22Rv1 (cell line): ENCODE measurements around the gene COG5.

ENCODE experiments used
- H3K27ac ChIP-seq: fragments of 450-650 bp; 2 replicates; pipeline ENCODE4 v1.5.1; 2017
- ZFX ChIP-seq: fragments of 450-650 bp; IDR thresholded peaks from 2 replicates; pipeline ENCODE4 v1.6.1; 2017; ENCODE audit warnings: antibody characterized with exemption, borderline replicate concordance
- TF ChIP-seq, protein P1 (sequence below): fragments of 450-650 bp; IDR thresholded peaks from 2 replicates; pipeline ENCODE4 v1.5.1; 2017; ENCODE audit warnings: mild to moderate bottlenecking

Gene COG5

DNA sequence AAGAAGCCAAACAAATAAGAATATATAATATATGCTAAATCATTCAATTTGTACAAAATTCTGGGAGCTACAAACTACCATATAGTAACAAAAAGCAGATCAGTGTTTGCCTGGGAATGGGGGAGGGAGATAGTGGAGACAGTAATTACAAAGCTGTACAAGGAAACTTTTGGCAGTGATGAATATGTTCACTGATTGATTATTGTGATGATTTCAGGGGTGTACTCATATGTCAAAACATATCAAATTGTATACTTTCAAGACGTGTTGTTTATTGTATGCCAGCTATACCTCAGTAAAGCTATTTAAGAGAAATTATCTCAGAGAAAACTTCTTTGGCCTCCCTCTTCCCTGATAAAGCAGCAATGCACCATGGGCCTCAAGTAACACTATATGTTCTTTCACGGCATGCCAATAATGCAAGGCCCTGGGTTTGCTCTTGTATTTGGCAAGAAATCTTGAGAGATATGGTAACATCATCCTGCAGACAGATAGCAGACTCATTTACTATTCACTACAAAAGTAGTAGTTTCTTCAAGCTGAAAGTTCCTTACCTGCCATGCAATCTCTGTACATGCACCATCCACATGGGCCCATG lies 261.4 kb downstream of the COG5 start:
- no peak overlapping the region for H3K27ac ChIP-seq
- TF ChIP-seq, protein P1, sequence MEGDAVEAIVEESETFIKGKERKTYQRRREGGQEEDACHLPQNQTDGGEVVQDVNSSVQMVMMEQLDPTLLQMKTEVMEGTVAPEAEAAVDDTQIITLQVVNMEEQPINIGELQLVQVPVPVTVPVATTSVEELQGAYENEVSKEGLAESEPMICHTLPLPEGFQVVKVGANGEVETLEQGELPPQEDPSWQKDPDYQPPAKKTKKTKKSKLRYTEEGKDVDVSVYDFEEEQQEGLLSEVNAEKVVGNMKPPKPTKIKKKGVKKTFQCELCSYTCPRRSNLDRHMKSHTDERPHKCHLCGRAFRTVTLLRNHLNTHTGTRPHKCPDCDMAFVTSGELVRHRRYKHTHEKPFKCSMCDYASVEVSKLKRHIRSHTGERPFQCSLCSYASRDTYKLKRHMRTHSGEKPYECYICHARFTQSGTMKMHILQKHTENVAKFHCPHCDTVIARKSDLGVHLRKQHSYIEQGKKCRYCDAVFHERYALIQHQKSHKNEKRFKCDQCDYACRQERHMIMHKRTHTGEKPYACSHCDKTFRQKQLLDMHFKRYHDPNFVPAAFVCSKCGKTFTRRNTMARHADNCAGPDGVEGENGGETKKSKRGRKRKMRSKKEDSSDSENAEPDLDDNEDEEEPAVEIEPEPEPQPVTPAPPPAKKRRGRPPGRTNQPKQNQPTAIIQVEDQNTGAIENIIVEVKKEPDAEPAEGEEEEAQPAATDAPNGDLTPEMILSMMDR = no peak
- TF ChIP-seq ZFX = no peak

DNA sequence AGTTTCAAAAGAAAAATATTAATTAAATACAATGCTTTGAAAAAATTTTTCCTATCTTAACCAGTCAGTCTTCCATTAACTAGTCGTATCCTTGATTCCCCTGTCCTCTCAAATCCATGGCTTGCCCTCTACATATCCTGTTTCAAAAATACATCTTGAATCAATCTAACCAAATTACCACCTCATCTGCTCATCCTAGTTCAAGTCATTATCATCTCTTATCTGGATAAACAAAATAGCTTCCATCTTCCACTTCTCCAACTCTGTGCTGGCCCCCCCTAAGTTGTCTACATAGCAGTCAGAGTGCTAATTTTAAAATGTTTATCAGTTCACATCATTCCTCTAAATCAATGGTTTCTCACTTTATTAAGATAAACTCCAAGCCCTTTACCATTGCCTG lies 269.5 kb downstream of the COG5 start:
- H3K27ac ChIP-seq = no peak overlapping the region
- TF ChIP-seq ZFX = no peak
- TF ChIP-seq, protein P1 = no peak

DNA sequence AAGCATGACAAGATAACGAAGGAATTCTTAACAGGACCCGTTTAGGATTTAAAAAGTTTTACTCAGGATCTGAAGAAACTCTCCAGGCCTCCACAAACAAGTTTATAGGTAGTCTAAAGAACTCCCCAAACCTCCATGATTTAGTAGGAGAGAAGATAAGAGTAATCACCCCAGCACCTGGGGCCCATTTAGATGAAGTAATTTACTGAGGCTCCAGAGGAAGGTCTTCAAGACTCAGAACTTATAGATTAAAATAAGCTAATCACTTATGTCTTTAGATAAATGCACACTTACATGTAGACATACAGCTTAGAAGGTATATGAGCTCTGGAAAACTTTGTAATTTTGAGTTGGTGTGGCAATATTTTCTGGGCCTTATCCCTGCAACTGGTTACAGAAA lies 271.1 kb downstream of the COG5 start:
- no peak for TF ChIP-seq ZFX
- TF ChIP-seq, protein P1 = no peak
- H3K27ac ChIP-seq = no peak overlapping the region

DNA sequence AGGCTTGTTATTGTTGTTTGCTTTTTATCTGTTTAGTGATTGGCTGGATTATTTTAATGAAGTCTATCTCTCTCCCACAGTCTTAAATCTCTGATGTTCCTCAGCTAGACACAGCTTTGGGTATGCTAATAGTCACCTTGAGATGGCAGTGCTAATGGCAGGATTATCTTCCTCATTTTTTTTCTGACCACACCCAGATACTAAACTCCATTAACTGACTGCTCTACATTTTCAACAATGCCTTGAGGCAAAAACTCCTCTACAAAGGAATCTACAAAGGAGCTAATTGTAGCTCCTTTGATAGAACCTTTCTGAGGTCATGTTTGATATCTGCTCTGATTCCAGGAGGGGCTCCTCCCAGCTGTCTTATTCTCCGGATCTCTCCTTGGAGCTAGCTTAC lies 272.3 kb downstream of the COG5 start:
- TF ChIP-seq ZFX = no peak
- TF ChIP-seq, protein P1 = no peak
- peak overlapping the region; percentile 30; the same call in 1 of the 2 replicates for H3K27ac ChIP-seq

DNA sequence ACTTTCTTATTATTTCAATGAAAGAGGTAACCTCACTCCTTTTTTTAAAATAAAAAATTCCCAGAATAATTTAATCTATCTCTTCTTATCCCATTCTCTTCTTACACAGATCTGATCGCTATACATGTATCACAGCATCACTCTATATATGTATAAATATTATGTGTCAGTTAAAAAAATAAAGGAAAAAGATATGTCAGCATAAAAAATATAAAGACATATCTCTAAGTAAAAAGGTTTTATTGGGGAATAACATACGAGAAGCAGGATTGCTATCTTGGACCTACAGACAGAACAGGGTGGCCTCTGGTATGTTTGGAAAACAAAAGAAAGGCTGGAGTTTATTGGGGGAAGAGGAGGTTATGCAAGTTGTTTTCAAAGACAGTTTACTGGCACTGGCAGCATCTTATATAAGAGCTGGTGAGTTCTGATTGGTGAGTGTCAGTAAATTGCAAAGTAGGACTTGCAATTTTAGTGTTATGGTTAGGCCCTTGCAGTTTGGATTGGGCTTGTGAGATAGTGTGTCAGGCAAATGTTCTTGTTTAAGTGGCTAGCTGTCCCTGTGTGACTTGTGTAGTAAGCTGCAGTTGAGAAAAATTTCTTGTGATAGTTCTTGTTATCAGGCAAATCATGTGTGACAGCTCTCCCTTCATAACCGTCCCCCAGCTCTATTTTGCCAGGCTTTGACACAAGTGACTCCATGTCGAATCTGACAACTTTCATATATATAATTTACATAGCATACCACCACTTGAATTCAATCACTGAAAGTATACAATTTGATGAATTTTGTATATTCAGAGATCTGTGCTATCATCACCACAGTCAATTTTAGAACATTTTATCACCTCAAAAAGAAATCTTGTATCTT lies 276.7 kb downstream of the COG5 start:
- TF ChIP-seq, protein P1 = no peak
- TF ChIP-seq ZFX = no peak

DNA sequence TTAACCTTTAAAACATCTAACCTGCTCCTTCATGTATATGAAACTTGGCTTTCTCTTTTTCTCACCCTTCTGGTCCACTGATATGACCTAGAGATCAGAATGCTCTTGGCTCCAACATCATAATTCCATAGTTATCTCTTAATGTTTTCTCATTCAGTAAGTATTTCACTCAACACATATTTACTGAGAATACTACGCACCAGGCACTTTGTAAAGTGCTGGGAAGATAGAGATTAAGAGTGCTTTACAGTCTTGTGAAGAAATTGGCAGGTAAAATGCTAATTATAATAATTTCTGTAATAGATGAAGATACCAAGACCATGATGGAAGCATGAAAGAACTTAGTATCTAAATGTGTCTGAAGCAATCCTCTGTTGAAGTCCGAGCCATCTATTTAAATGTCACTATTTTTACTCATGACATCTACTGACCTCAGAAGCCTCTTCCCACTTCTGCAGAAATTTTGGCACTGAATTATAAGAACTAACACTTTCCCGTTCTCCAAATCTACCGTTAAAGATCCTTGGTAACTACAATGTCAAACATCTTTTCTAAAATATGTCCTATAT lies 278.7 kb downstream of the COG5 start:
- H3K27ac ChIP-seq = no peak overlapping the region

More for the DNA sequence above, 276.7 kb downstream of the COG5 start:
- no peak overlapping the region for H3K27ac ChIP-seq

More for the DNA sequence above, 278.7 kb downstream of the COG5 start:
- TF ChIP-seq, protein P1 = no peak
- no peak for TF ChIP-seq ZFX
